GM19099 (cell line): Measurements from ENCODE around the gene NKAIN2.

Source experiments
- POLR2A ChIP-seq: IDR thresholded peaks from 3 replicates; pipeline ENCODE4 v1.6.1; 2011; ENCODE audit warnings: low read depth; ENCODE audit not compliant: insufficient read length; ENCODE audit errors: extremely low read depth

The NKAIN2 gene

DNA sequence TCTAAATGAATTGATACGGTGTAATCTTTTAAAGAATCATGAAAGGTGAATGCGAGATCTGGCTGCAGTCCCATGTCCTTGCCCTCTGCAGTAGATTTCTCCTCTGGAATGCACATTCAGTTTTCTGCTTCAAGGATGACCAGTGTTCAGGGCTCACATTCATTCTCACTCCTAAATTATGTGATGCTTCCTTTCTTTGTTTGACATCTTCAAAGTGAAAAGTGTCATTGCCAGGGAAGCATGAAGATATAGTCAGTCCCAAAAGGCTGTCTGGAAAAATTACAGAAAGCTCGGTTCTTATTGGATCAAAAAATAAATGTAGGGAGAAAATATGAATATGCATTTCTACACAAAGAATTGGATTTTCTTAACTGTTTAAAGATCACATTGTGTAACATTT is 395.6 kb downstream of the NKAIN2 start:
- no peak for TF ChIP-seq POLR2A

DNA sequence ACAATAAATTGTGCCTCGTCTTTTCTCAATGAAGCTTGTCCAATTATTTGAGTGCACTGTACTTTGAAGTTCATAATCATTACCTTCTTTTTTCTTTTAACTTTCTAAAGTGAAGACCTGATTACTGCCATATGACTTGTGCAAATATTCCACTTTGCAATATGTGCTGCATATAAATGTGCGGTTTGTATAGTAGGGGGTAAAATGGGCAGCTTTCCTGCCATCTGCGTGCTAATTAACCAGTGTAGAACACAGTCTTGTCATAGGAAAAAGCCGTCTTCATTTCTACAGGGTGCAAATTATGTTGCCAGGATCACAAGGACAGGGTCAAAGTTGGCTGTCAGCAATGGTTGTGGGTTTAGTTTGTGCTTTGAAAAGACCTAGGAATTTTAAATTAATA is 397.0 kb downstream of the NKAIN2 start:
- TF ChIP-seq POLR2A = no peak

DNA sequence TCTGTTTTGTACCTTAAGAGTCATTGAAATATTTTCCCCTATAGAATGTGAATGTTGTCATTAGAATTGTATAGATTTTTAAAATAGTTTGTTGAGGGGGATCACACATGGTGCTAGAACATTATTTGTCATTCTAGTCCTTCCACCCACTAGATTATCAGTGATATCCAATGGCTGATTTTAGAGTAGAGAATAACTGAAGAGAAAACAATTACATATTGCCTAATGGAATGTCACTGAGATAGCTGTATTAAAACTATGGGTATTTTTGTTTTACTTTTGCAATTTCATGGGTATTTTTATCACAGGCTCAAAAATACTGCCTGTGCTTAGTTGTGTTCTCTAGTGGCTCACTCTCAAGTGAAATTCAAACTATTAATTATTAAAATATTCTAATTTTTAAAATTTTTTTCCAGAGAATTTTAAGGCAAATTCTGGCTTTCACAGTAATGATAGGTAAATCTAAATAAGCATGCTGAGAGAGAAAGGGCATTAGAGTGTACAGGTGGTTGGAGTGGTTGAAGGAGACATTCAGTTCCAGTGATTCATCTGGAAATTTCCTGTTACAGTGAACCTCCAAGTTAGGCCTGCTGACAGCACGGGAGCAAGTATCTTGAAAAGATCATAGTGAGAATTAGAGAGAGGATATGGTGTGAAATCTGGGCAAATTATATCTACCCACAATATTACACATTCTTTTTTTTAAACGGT is 399.6 kb downstream of the NKAIN2 start:
- no peak for TF ChIP-seq POLR2A

DNA sequence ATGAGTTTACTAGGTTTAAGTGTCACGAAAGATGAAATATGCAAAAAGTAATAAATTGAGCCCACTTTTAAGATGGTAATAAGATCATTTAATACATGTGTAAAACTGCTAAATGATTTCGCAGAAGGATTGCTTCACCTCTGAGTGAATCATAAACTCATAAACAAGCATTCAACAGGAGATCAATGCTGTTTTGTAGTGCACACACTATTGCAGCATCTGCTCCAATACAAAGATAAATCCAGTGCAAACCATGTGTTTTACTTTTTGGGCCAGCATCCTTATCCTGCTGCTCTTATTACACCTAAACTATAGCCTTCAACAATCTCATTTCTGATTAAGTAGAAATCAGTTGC is 400.1 kb downstream of the NKAIN2 start:
- TF ChIP-seq POLR2A = no peak

DNA sequence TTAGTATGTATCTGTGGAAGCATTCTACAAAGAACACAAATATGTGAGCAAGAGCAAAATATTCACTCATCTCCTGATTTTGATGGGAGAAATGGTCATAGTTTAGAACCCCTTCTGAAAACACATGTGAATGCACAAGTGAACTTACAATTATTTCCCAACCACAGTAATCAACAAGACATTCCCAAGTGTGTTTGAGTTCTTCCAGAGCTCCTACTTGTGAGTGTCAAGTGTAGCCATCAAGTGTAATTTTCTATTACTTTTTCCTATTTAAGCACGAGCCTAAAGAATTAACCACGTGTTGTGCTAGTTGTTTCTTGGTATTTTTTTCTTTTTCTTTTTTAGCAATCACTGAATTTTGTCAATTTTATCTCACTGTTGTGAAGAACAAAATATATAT is 402.3 kb downstream of the NKAIN2 start:
- TF ChIP-seq POLR2A = no peak

DNA sequence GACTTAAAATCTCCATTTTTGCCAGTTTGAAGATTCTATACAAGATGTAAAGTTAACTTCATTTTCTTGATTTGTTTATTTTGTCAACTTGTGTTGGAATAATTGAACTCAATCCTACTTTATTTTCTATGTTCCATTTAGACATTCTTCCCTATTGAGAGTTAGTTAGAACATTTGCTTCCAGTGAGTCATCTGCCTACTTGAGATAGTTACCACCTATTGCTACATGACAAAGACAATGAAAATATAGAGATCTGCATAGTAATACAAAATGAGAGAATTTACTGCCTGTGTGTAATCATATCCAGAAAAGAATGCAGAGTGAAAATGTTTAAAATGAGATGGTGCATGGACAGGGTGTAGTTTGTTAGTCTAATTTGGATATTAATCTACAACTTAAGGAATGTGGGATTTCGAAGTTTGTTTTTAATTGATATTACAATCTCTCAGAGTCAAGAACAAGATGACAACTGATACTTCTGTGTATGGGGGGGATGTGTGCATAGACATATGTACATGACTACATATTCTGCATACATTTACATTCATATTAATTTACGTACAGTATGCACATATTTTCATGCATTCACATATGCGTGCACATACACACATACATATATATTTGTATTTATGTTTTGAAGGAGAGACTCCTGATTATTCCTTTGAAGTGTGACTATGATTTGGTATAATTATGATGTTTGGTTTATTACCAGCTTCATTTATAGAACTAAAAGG is 420.1 kb downstream of the NKAIN2 start:
- no peak for TF ChIP-seq POLR2A

GRCh38 chr6:124226396-124226795 is 422.7 kb downstream of the NKAIN2 start:
- TF ChIP-seq POLR2A = no peak

DNA sequence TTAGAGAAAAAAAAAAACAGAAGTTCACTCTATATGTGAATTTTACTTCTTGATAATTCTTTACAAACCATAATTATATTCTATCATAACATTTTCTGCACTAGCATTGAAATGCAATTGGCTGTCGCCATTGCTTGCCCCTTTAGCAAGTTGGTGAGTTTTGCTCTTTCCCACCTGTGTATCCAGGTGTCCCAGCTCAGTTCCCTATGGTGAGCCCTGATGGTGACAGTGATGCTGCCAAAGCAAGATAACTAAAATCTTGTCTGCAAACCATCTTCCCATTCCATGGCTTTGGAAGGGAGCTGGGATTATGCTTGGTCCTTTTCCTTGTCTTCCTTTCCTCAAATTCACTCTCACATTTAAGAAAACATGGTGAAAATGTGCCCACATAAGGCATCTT is 429.6 kb downstream of the NKAIN2 start:
- TF ChIP-seq POLR2A = no peak

- TF ChIP-seq POLR2A = no peak
Measured at GRCh38 chr6:124234801-124235200, 431.1 kb downstream of the NKAIN2 start.

DNA sequence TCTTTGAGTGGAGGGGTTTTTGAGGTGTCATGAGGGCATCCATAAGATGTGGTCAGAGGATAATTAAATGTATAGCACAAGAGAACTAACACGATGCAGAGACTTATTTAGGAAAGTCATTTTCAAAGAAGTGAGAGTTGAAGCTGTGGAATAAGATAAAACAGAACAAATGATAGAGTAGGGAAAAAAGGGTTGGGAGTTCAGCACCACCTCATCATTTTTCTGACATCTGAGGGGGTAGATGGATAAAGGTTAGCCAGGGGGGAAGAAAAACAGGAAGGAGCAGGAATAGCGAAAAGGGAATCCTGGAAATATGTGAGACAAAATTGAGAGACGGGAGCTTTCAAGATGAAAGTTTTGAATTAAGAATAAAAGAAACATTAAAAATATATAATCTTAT is 434.2 kb downstream of the NKAIN2 start:
- no peak for TF ChIP-seq POLR2A

DNA sequence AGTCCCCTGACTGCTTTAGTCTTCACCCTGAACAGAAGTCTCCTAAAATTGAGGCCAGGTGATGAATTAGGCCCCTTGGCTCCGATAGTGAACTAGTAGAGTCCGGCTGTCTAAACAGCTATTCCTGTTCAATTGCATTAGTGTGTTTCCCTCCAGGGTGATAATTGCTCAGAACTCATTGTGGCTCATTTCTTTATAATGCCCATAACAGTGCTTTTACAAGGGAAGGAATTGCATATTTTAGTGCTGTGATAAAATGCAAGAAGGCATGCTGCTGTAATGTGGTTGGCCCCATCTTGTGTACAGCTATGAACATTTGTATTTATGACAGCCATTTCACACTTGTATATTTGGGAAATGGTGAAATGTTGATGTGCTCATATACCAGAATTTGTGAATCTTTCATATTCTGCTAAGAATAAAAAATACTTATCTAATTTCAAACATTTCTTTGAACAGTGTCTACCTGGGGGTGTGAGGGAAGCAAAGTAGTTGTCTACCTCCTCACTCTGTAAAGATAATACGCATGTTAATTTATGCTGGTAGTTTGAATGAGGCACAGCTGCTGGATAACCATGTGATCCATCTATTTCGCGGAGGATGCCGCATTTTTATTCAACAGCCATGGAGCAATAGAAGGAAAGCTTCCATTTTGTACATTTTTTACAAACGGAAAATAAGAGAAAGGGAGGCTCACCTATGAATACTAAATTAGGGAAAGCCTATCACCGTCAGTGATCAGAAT is 451.4 kb downstream of the NKAIN2 start:
- TF ChIP-seq POLR2A = no peak

DNA sequence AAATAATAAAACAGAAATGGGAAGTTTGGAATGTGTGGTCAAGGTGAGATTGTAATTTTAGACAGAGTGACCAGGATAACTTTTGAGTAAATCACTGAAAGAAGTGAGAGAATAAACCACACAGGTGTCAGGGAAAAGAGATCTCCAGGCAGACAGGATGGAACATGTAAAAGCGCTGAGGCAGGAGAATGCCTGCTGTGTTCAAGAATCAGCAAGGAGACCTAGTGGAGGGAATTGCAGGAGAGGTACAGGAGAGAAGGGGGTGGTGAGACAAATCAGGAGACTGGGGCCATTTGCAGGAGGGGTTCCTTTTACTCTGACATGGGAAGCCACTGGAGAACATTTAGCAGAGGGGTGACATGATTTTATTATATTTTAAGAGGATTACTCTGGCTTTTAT is 456.7 kb downstream of the NKAIN2 start:
- no peak for TF ChIP-seq POLR2A

GRCh38 chr6:124269733-124270132 is 466.1 kb downstream of the NKAIN2 start:
- TF ChIP-seq POLR2A = no peak

GRCh38 chr6:124273701-124274100 is 470.0 kb downstream of the NKAIN2 start:
- no peak for TF ChIP-seq POLR2A

GRCh38 chr6:124282541-124282940 is 478.9 kb downstream of the NKAIN2 start:
- TF ChIP-seq POLR2A = no peak

DNA sequence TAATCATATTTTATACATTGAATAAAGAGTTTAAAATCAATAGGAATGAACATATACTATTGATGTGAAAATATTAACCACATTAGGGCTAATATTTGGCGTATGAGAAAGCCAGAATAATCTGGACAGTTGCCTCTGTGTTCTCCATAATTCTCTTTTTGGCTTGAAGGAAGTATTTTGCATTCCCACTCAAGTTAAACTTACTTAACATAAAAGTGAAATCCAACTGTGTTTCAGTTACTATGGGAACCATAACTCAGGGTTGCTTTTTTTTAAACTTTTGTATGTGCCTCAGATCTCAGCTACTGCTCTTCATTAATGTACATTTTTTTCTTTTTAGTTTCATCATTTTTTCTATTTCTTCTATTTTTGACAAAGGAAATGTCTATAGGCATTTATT is 479.8 kb downstream of the NKAIN2 start:
- no peak for TF ChIP-seq POLR2A
